HepG2 (cell line): Measurements from ENCODE around the gene AMBRA1. TPM values are rescaled to one million over a fixed set of nuclear protein-coding genes. Genes with fewer than 3 reads are reported as not detected.
A peak's percentile ranks its signal among the peaks of the same experiment; 100 is the strongest.

Experiments
- ATF7-NPFF ChIP-seq: sonication (generic); formaldehyde crosslinking; IDR thresholded peaks from 2 replicates; pipeline ENCODE4 v1.8.1; 2023; ENCODE audit warnings: mild to moderate bottlenecking, low read depth, missing genetic modification reagents, moderate library complexity
- ETS1 ChIP-seq: sonication (generic); formaldehyde crosslinking; IDR thresholded peaks from 2 replicates; pipeline ENCODE4 v1.4.0; 2020; ENCODE audit warnings: missing genetic modification reagents
- KAT2B ChIP-seq: fragments of 150-350 bp; IDR thresholded peaks from 2 replicates; pipeline ENCODE4 v1.6.1; 2014; ENCODE audit warnings: low read depth, low read length, borderline replicate concordance
- NR2F2 ChIP-seq: IDR thresholded peaks from 2 replicates; pipeline ENCODE4 v1.6.1; 2012; ENCODE audit warnings: low read depth, inconsistent platforms, borderline replicate concordance
- NR2F6 ChIP-seq, 2 experiments: IDR thresholded peaks; 2 replicates each; pipeline ENCODE4 v1.6.1; 2016; ENCODE audit warnings: antibody characterized with exemption in 1 of 2, mild to moderate bottlenecking in 1 of 2
- SNAPC4 ChIP-seq: sonication (generic); formaldehyde crosslinking; IDR thresholded peaks from 2 replicates; pipeline ENCODE4 v1.4.0; 2020; ENCODE audit warnings: mild to moderate bottlenecking, missing genetic modification reagents
- SRSF9 ChIP-seq: fragments of 200-400 bp; formaldehyde crosslinking; IDR thresholded peaks from 2 replicates; pipeline ENCODE4 v1.6.1; 2018; ENCODE audit warnings: borderline replicate concordance, mild to moderate bottlenecking, low read depth, low read length; ENCODE audit not compliant: insufficient read depth, poor library complexity, severe bottlenecking
- TCF7L2 ChIP-seq: IDR thresholded peaks from 2 replicates; pipeline ENCODE4 v1.6.1; 2011; ENCODE audit warnings: mild to moderate bottlenecking, low read depth, low read length, moderate library complexity
- TRIM22 ChIP-seq: fragments of 450-650 bp; IDR thresholded peaks from 2 replicates; pipeline ENCODE4 v1.6.1; 2017
- ZNF569 ChIP-seq: sonication (generic); formaldehyde crosslinking; IDR thresholded peaks from 2 replicates; pipeline ENCODE4 v1.5.0; 2020; ENCODE audit warnings: mild to moderate bottlenecking, missing genetic modification reagents, moderate library complexity, borderline replicate concordance
- ZNF597 ChIP-seq: sonication (generic); formaldehyde crosslinking; IDR thresholded peaks from 2 replicates; pipeline ENCODE4 v1.5.0; 2020; ENCODE audit warnings: missing genetic modification reagents
- ZNF598 ChIP-seq: sonication (generic); formaldehyde crosslinking; IDR thresholded peaks from 2 replicates; pipeline ENCODE4 v1.5.1; 2020; ENCODE audit warnings: mild to moderate bottlenecking, missing genetic modification reagents, borderline replicate concordance
- ZNF770 ChIP-seq: sonication (generic); formaldehyde crosslinking; IDR thresholded peaks from 2 replicates; pipeline ENCODE4 v1.5.0; 2020; ENCODE audit warnings: mild to moderate bottlenecking, missing genetic modification reagents
- ZNF792 ChIP-seq: IDR thresholded peaks from 2 replicates; pipeline ENCODE4 v1.6.1; 2016
- polyA plus RNA-seq, 8 experiments: library from polyadenylated mRNA; depleted of rRNA in 3 of 8; stranded (reverse) in 7 of 8; unstranded in 1 of 8; fragments of >200 nt; fragmentation: Illumina TruSeq in 4 of 8; extraction: Trizol in 4 of 8; gene quantifications; 2 replicates each; pipeline versions ENCODE4 v1.2.1 to v1.2.3, GENCODE V29; 2011 to 2016; ENCODE audit warnings: low read depth in 4 of 8, missing spikeins in 1 of 8, mixed read lengths in 1 of 8; ENCODE audit not compliant: insufficient read depth in 1 of 8
- total RNA-seq, 5 experiments: library from RNA; depleted of rRNA; stranded (reverse); fragments of >200 nt; fragmentation: Illumina TruSeq; extraction: Trizol; gene quantifications; 2 replicates each; pipeline ENCODE4 v1.2.3, GENCODE V29; 2016; ENCODE audit warnings: low read depth in 1 of 5

The AMBRA1 gene
- total and polyA plus RNA-seq, 2 of the 13 experiments (the other 11 are each of a cell fraction or from before 2014, with no cell fraction given): 15.7 to 26.0 TPM

- TF ChIP-seq ZNF569 (CRISPR knock-in tag) (0 out of 2 replicates have a peak, but pooled peaks have one; percentile 36), ZNF770 (CRISPR knock-in tag) (peak; percentile 64), ZNF597 (CRISPR knock-in tag) (no peak), TRIM22 (no peak), ZNF792 (CRISPR knock-in tag) (peak; percentile 41; the same call in 1 of the 2 replicates), ZNF598 (CRISPR knock-in tag) (0 out of 2 replicates have a peak, but pooled peaks have one; percentile 27), ETS1 (no peak), NR2F2 (peak; percentile 57; the same call in 1 of the 2 replicates), KAT2B (no peak), SRSF9 (no peak), SNAPC4 (CRISPR knock-in tag) (no peak), TCF7L2 (no peak), ATF7-NPFF (CRISPR knock-in tag) (0 out of 2 replicates have a peak, but pooled peaks have one; percentile 18), NR2F6 (IDR thresholded peaks at IDR 0.05) (peak; percentile 55; the same call in 1 of the 2 replicates), NR2F6 (CRISPR knock-in tag; IDR thresholded peaks at IDR 0.05) (peak; percentile 52)
Observed at GRCh38 chr11:46593550-46594373, at the start of gene AMBRA1 (continued).
